ENCODE data around the gene PTPRU. TPM values are rescaled to one million over a fixed set of nuclear protein-coding genes. Genes with fewer than 3 reads are reported as not detected.

The PTPRU gene
- total RNA-seq, 3 donors from 2014 or later: 1.8 to 14.3 (median 2.2) TPM

DNA sequence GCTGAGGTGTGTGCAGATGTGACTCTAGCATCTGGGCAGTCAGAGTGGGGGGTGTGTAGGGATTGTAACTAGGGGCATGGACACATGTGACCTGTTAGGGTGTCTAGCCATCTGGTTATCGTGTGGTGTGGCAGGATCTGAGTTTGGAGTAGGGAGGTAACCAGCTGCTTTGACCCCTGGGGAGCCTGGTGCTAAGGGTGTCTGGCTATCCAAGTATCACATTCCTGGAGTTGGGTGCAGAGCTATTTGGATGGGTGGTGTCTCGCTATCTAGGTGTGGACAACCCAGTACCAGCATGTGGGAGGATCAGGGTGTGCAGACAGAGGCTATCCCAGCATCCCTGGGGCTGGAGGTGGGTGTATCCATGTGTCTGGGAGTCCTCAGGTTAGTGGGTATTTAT, 4.7 kb downstream of the PTPRU start:
- DNase-seq (no peak), ATAC-seq (no peak)
- H3K36me3 ChIP-seq (ENCODE audit: low read depth): no peaks in the 10 kb centered on the region
- no peak overlapping the region for H3K4me3 ChIP-seq
- no peaks in the 10 kb centered on the region for H3K9me3 ChIP-seq
- intact Hi-C loops (cut with DNase I, micrococcal nuclease): loop anchor here in 1 of 2 donors (10.0 kb wide), 1 partner anchor 844 kb away; no protein-coding TSS in a partner anchor
- no peak for TF ChIP-seq CTCF (IDR thresholded peaks at IDR 0.05)
- peaks cover 20% of the 10 kb centered on the region for H3K4me1 ChIP-seq (ENCODE audit: low read depth)

GRCh38 chr1:29243023-29243870, 6.9 kb downstream of the PTPRU start:
- H3K4me3 ChIP-seq: no peak overlapping the region
- no peak for TF ChIP-seq CTCF (IDR thresholded peaks at IDR 0.05)
- intact Hi-C loops (cut with DNase I, micrococcal nuclease): loop anchor here in 1 of 2 donors (10.0 kb wide), 1 partner anchor 842 kb away; no protein-coding TSS in a partner anchor

DNA sequence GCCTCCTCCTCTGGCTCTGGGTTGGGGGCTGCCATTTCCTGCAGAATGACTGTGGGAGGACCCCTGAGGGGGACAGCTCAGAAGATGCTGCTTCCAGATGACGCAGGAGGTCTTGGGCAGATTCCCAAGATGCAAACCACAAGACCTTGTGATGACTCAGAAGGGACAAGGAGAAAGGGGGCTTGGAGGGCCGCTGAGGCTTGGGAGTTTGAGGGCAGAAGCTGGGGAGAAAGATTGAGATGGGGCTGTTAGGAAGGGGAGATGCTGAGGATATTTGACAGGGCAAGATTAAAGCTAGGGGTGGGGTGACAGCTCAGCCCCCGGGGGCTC, 7.5 kb downstream of the PTPRU start:
- TF ChIP-seq CTCF (IDR thresholded peaks at IDR 0.05): no peak
- no peak for DNase-seq
- H3K9me3 ChIP-seq: no peaks in the 10 kb centered on the region
- no peaks in the 10 kb centered on the region for H3K36me3 ChIP-seq (ENCODE audit: low read depth)
- H3K4me3 ChIP-seq: no peak overlapping the region
- no peak for ATAC-seq
- intact Hi-C loops (cut with DNase I, micrococcal nuclease): loop anchor here in 1 of 2 donors (10.0 kb wide), 1 partner anchor 841 kb away; no protein-coding TSS in a partner anchor
- no peaks in the 10 kb centered on the region for H3K4me1 ChIP-seq (ENCODE audit: low read depth)

More at GRCh38 chr1:29243023-29243870, 6.9 kb downstream of the PTPRU start:
- ATAC-seq (no peak), DNase-seq (no peak)
- Histone ChIP-seq H3K36me3 (ENCODE audit: low read depth) (no peaks in the 10 kb centered on the region), H3K4me1 (ENCODE audit: low read depth) (peaks cover 2% of the 10 kb centered on the region), H3K9me3 (no peaks in the 10 kb centered on the region)

DNA sequence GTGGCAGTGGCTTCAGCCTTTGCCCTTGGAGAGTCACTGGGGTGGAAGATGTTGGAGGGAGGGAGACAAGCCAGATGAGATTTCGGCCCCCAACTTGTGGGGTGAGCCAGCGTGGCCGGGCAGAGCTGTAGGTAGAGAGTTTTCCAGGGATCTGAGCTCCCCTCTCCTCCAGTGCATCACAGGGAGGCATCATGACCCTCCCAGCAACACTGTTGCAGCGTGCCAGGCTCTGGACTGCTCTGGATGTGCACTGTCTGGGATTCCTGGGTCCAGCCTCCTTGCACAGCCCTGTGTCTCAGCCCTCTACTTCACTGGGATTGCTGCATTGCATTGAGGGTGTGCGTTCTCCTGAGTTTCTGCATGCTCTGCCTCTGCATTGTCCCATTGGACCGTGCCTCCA, 8.9 kb downstream of the PTPRU start:
- ATAC-seq: no peak
- Histone ChIP-seq H3K36me3 (ENCODE audit: low read depth) (no peaks in the 10 kb centered on the region), H3K4me1 (ENCODE audit: low read depth) (no peaks in the 10 kb centered on the region), H3K4me3 (no peak overlapping the region), H3K9me3 (no peaks in the 10 kb centered on the region)
- TF ChIP-seq CTCF (IDR thresholded peaks at IDR 0.05): no peak
- DNase-seq: no peak
- intact Hi-C loops (cut with DNase I, micrococcal nuclease): loop anchor here in 1 of 2 donors (10.0 kb wide), 1 partner anchor 840 kb away; no protein-coding TSS in a partner anchor

- Histone ChIP-seq H3K4me3 (no peak overlapping the region), H3K4me1 (ENCODE audit: low read depth) (no peaks in the 10 kb centered on the region), H3K36me3 (ENCODE audit: low read depth) (no peaks in the 10 kb centered on the region), H3K9me3 (no peaks in the 10 kb centered on the region)
- DNase-seq (peak in 2 of 3 donors; percentile 62 to 69), ATAC-seq (peak; percentile 74)
- intact Hi-C loops (cut with DNase I, micrococcal nuclease): loop anchor here in 1 of 2 donors (10.0 kb wide), 1 partner anchor 839 kb away; no protein-coding TSS in a partner anchor
- TF ChIP-seq CTCF (IDR thresholded peaks at IDR 0.05): peak; percentile 46
Measured at GRCh38 chr1:29245876-29246275, 9.6 kb downstream of the PTPRU start.

Data from mucosa of descending colon (tissue), 3 donors.